HG03565 (cell line): ENCODE measurements around the gene OR56A4.
"Not testable (repeated sequence)": the region's sequence is repeated elsewhere in the genome, so short reads cannot be mapped to it uniquely, and the experiment has no call there.

Experiments
- ATAC-seq: cut with Tn5 transposase; IDR thresholded peaks from one replicate; pipeline ENCODE4 v1.9.1; 2021; ENCODE audit warnings: mild to moderate bottlenecking, moderate library complexity; ENCODE audit not compliant: unreplicated experiment

Gene OR56A4

GRCh38 chr11:5960704-5961320, 45.9 kb downstream of the OR56A4 start:
- ATAC-seq = not testable (repeated sequence)

- no peak for ATAC-seq
These were observed 51.2 kb downstream of the OR56A4 start for GRCh38 chr11:5955586-5955985.
